Upper lobe of left lung (tissue), 4 donors: ENCODE measurements around the gene TNFRSF25.

ENCODE experiments used
- CTCF ChIP-seq, 6 experiments: fragments of 450-650 bp in 4 of 6; fragments of 200-600 bp in 2 of 6; sonication (generic) in 2 of 6; IDR thresholded peaks; one replicate each; pipeline ENCODE4 v1.5.1; 2016 to 2019; ENCODE audit warnings: antibody characterized with exemption in 6 of 6
- POLR2A ChIP-seq, 4 donors: fragments of 450-650 bp; IDR thresholded peaks; one replicate each; pipeline ENCODE4 v1.5.1; 2016 to 2017; ENCODE audit warnings: antibody characterized with exemption in 4 of 4, mild to moderate bottlenecking in 2 of 4
- POLR2AphosphoS5 ChIP-seq, 2 donors: sonication (generic); formaldehyde crosslinking; IDR thresholded peaks; one replicate each; pipeline ENCODE4 v1.5.1; 2017; ENCODE audit warnings: antibody characterized with exemption in 2 of 2

- TF ChIP-seq CTCF (IDR thresholded peaks at IDR 0.05) (peak in 2 of 6 experiments; percentile 5 to 22), POLR2AphosphoS5 (IDR thresholded peaks at IDR 0.05) (peak; percentile 14 to 39), POLR2A (IDR thresholded peaks at IDR 0.05) (peak in 1 of 4 donors; percentile 57)
Observed at GRCh38 chr1:6483017-6483760, 17.2 kb upstream of the TNFRSF25 start.
